ENCODE measurements around the gene B4GAT1. TPM values are rescaled to one million over a fixed set of nuclear protein-coding genes. Genes with fewer than 3 reads are reported as not detected.
A peak's percentile ranks its signal among the peaks of the same experiment; 100 is the strongest.

B4GAT1 gene
- polyA plus RNA-seq, 3 donors, result 0.75 to 1.7 (median 1.7) TPM

- Histone ChIP-seq H3K4me2 (replicated peaks; ENCODE audit: extremely low read depth, low read length, poor library complexity, severe bottlenecking) (peak overlapping the region; percentile 58), H2AFZ (ENCODE audit: insufficient read depth, low read depth, low read length, poor library complexity, severe bottlenecking) (no peak overlapping the region), H3K4me3 (replicated peaks in 1 of 3; ENCODE audit: low read depth in 2 of 3, low read length in 3 of 3) (no peak overlapping the region), H3K27me3 (ENCODE audit: control insufficient read depth in 2 of 2, insufficient read depth in 2 of 2, low read length in 2 of 2) (no peaks in the 10 kb centered on the region), H3K79me2 (ENCODE audit: insufficient read depth, low read length) (no peaks in the 10 kb centered on the region), H3K36me3 (replicated peaks in 1 of 2; ENCODE audit: control insufficient read depth in 1 of 2, insufficient read depth in 2 of 2, low read length in 2 of 2) (no peaks in the 10 kb centered on the region), H3K27ac (ENCODE audit: low read depth in 1 of 2, low read length in 2 of 2) (no peak overlapping the region), H4K20me1 (ENCODE audit: insufficient read depth, low read length) (no peaks in the 10 kb centered on the region), H3K4me1 (ENCODE audit: control insufficient read depth in 1 of 2, insufficient read depth in 2 of 2, low read length in 2 of 2) (peaks cover 55 to 66% of the 10 kb centered on the region in 2 donors), H3K9me3 (replicated peaks in 1 of 2; ENCODE audit: control insufficient read depth in 1 of 2, insufficient read depth in 1 of 2, low read length in 2 of 2) (no peaks in the 10 kb centered on the region), H3K9ac (ENCODE audit: insufficient read depth, low read length, poor library complexity, severe bottlenecking) (no peak overlapping the region)
- TF ChIP-seq, protein P1, sequence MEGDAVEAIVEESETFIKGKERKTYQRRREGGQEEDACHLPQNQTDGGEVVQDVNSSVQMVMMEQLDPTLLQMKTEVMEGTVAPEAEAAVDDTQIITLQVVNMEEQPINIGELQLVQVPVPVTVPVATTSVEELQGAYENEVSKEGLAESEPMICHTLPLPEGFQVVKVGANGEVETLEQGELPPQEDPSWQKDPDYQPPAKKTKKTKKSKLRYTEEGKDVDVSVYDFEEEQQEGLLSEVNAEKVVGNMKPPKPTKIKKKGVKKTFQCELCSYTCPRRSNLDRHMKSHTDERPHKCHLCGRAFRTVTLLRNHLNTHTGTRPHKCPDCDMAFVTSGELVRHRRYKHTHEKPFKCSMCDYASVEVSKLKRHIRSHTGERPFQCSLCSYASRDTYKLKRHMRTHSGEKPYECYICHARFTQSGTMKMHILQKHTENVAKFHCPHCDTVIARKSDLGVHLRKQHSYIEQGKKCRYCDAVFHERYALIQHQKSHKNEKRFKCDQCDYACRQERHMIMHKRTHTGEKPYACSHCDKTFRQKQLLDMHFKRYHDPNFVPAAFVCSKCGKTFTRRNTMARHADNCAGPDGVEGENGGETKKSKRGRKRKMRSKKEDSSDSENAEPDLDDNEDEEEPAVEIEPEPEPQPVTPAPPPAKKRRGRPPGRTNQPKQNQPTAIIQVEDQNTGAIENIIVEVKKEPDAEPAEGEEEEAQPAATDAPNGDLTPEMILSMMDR (IDR thresholded peaks at IDR 0.05), result no peak
- 92% methylated on average over 48 of the region's 52 CpGs for whole genome bisulfite sequencing (ENCODE audit: insufficient coverage)
- Mint-ChIP-seq H3K36me3 (peaks cover 0 to 2% of the 10 kb centered on the region in 2 donors), H3K9me3 (peaks cover 0 to 7% (median 3%) of the 10 kb centered on the region in 7 donors), H3K27ac (no peak overlapping the region), H3K4me1 (peaks cover 48% of the 10 kb centered on the region), H3K4me3 (peak overlapping the region in 1 of 2 donors; percentile 26), H3K27me3 (ENCODE audit: low read depth in 3 of 3) (peaks cover 0 to 16% (median 13%) of the 10 kb centered on the region in 3 donors)
- intact Hi-C loops (cut with micrococcal nuclease), result loop anchor here in 1 of 2 donors (10.0 kb wide), 1 partner anchor 69 kb away; no protein-coding TSS in a partner anchor
- no peak for DNase-seq
Measured at GRCh38 chr11:66315921-66316811, 31.3 kb downstream of the B4GAT1 start.

- TF ChIP-seq, protein P1 (IDR thresholded peaks at IDR 0.05), result no peak
- H3K4me1 ChIP-seq (ENCODE audit: control insufficient read depth in 1 of 2, insufficient read depth in 2 of 2, low read length in 2 of 2), result peaks cover 55 to 66% of the 10 kb centered on the region in 2 donors
- intact Hi-C loops (cut with micrococcal nuclease), result loop anchor here in 1 of 2 donors (10.0 kb wide), 1 partner anchor 69 kb away; no protein-coding TSS in a partner anchor
- H3K4me3 Mint-ChIP-seq, result peak overlapping the region in 1 of 2 donors; percentile 31
- peaks cover 0 to 7% (median 3%) of the 10 kb centered on the region in 7 donors for H3K9me3 Mint-ChIP-seq
- no peaks in the 10 kb centered on the region for H3K9me3 ChIP-seq (replicated peaks in 1 of 2; ENCODE audit: control insufficient read depth in 1 of 2, insufficient read depth in 1 of 2, low read length in 2 of 2)
- WGBS (ENCODE audit: insufficient coverage), result 98% methylated on average over 8 of the region's 14 CpGs
- no peak overlapping the region for H3K27ac ChIP-seq (ENCODE audit: low read depth in 1 of 2, low read length in 2 of 2)
- no peaks in the 10 kb centered on the region for H3K27me3 ChIP-seq (ENCODE audit: control insufficient read depth in 2 of 2, insufficient read depth in 2 of 2, low read length in 2 of 2)
- peaks cover 0 to 2% of the 10 kb centered on the region in 2 donors for H3K36me3 Mint-ChIP-seq
- H2AFZ ChIP-seq (ENCODE audit: insufficient read depth, low read depth, low read length, poor library complexity, severe bottlenecking), result no peak overlapping the region
- H3K4me1 Mint-ChIP-seq, result peaks cover 48% of the 10 kb centered on the region
- no peaks in the 10 kb centered on the region for H3K36me3 ChIP-seq (replicated peaks in 1 of 2; ENCODE audit: control insufficient read depth in 1 of 2, insufficient read depth in 2 of 2, low read length in 2 of 2)
- no peak overlapping the region for H3K4me2 ChIP-seq (replicated peaks; ENCODE audit: extremely low read depth, low read length, poor library complexity, severe bottlenecking)
- peak overlapping the region in 2 of 7 donors; percentile 52 to 87 for H3K27ac Mint-ChIP-seq
- H3K79me2 ChIP-seq (ENCODE audit: insufficient read depth, low read length), result no peaks in the 10 kb centered on the region
- H3K27me3 Mint-ChIP-seq (ENCODE audit: low read depth in 3 of 3), result peaks cover under 1 to 16% (median 13%) of the 10 kb centered on the region in 3 donors
- no peak for DNase-seq
- no peak overlapping the region for H3K9ac ChIP-seq (ENCODE audit: insufficient read depth, low read length, poor library complexity, severe bottlenecking)
- H4K20me1 ChIP-seq (ENCODE audit: insufficient read depth, low read length), result no peaks in the 10 kb centered on the region
- no peak overlapping the region for H3K4me3 ChIP-seq (replicated peaks in 1 of 3; ENCODE audit: low read depth in 2 of 3, low read length in 3 of 3)
Measured at GRCh38 chr11:66315498-66315885, 31.9 kb downstream of the B4GAT1 start.

Data from CD14-positive monocyte (primary cell).